Panc1 (cell line): ENCODE results near the gene PFDN4.

Experiments
- SIN3A ChIP-seq: IDR thresholded peaks from 2 replicates; pipeline ENCODE4 v1.6.1; 2012; ENCODE audit warnings: low read depth, mild to moderate bottlenecking, low read length, moderate library complexity, borderline replicate concordance; ENCODE audit not compliant: insufficient read depth
- TCF7L2 ChIP-seq: IDR thresholded peaks from 2 replicates; pipeline ENCODE4 v1.6.1; 2011; ENCODE audit warnings: mild to moderate bottlenecking, low read depth, low read length, inconsistent platforms
- TF ChIP-seq, protein P1 (sequence below): fragments of 450-650 bp; IDR thresholded peaks from 2 replicates; pipeline ENCODE4 v1.5.1; 2017; ENCODE audit warnings: mild to moderate bottlenecking

DNA sequence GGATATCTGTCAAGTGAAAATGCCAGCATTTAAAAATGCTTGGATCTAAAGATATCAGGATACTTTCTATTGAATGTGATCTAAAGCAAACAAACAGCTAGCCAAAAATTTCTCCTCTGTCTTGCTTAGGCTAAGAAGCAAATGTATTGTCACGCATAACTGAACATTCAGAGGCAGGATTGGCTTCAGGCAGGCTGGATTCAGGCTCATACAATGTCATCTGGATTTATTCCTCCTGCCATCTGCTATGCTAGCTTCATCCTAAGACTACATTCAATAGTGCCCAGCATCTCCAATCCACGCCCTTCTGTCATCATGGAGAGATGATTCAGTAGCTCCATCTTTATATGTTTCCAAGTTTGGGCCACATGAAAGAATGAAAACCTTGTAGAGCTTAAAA, 27.1 kb downstream of the PFDN4 start:
- TF ChIP-seq, protein P1, sequence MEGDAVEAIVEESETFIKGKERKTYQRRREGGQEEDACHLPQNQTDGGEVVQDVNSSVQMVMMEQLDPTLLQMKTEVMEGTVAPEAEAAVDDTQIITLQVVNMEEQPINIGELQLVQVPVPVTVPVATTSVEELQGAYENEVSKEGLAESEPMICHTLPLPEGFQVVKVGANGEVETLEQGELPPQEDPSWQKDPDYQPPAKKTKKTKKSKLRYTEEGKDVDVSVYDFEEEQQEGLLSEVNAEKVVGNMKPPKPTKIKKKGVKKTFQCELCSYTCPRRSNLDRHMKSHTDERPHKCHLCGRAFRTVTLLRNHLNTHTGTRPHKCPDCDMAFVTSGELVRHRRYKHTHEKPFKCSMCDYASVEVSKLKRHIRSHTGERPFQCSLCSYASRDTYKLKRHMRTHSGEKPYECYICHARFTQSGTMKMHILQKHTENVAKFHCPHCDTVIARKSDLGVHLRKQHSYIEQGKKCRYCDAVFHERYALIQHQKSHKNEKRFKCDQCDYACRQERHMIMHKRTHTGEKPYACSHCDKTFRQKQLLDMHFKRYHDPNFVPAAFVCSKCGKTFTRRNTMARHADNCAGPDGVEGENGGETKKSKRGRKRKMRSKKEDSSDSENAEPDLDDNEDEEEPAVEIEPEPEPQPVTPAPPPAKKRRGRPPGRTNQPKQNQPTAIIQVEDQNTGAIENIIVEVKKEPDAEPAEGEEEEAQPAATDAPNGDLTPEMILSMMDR, result no peak
- TF ChIP-seq TCF7L2, result no peak
- TF ChIP-seq SIN3A, result no peak
